Osteocyte (in vitro differentiated cells): ENCODE results near the gene ZNF12. TPM values are rescaled to one million over a fixed set of nuclear protein-coding genes. Genes with fewer than 3 reads are reported as not detected.
"Not testable (repeated sequence)": the region's sequence is repeated elsewhere in the genome, so short reads cannot be mapped to it uniquely, and the experiment has no call there.

Source experiments
- DNase-seq: peaks from one replicate; pipeline ENCODE4 v3.0.0; 2021; ENCODE audit warnings: mixed read lengths; ENCODE audit not compliant: unreplicated experiment; ENCODE audit errors: extremely low spot score
- H3K27ac Mint-ChIP-seq: one replicate; pipeline ENCODE4 v1.8.0; 2021; ENCODE audit warnings: mild to moderate bottlenecking, mixed read lengths; ENCODE audit not compliant: unreplicated experiment
- H3K27me3 Mint-ChIP-seq: one replicate; pipeline ENCODE4 v1.8.0; 2021; ENCODE audit warnings: mixed read lengths; ENCODE audit not compliant: unreplicated experiment
- H3K36me3 Mint-ChIP-seq: one replicate; pipeline ENCODE4 v1.8.0; 2021; ENCODE audit warnings: mixed read lengths; ENCODE audit not compliant: unreplicated experiment
- H3K4me1 Mint-ChIP-seq: one replicate; pipeline ENCODE4 v1.8.0; 2021; ENCODE audit warnings: mixed read lengths; ENCODE audit not compliant: unreplicated experiment
- H3K4me3 Mint-ChIP-seq: one replicate; pipeline ENCODE4 v1.8.0; 2021; ENCODE audit warnings: mild to moderate bottlenecking, moderate library complexity, mixed read lengths; ENCODE audit not compliant: unreplicated experiment
- H3K9me3 Mint-ChIP-seq: one replicate; pipeline ENCODE4 v1.8.0; 2021; ENCODE audit warnings: mixed read lengths; ENCODE audit not compliant: unreplicated experiment
- CTCF ChIP-seq: fragments of 200-600 bp; sonication (generic); IDR thresholded peaks from 2 replicates; pipeline ENCODE4 v1.5.0; 2021; ENCODE audit warnings: antibody characterized with exemption, mild to moderate bottlenecking, moderate library complexity
- total RNA-seq: library from RNA; stranded (reverse); gene quantifications from 2 replicates; pipeline ENCODE4 v1.2.1, GENCODE V29; 2021

The ZNF12 gene
- total RNA-seq, 1 donor from 2014 or later, result 25.0 TPM

- peaks cover 19% of the 10 kb centered on the region for H3K36me3 Mint-ChIP-seq
Observed at GRCh38 chr7:6729492-6730342, 23.0 kb upstream of the ZNF12 start.

GRCh38 chr7:6728893-6729491 lies 22.2 kb upstream of the ZNF12 start:
- not testable (repeated sequence) for H3K27me3 Mint-ChIP-seq, H3K9me3 Mint-ChIP-seq, DNase-seq
- Mint-ChIP-seq H3K4me1 (peaks cover 19% of the 10 kb centered on the region), H3K4me3 (peak overlapping the region; percentile 87), H3K36me3 (peaks cover 15% of the 10 kb centered on the region), H3K27ac (peak overlapping the region; percentile 92)

More at GRCh38 chr7:6729492-6730342, 23.0 kb upstream of the ZNF12 start:
- Mint-ChIP-seq H3K27ac (peak overlapping the region; percentile 92), H3K9me3 (no peaks in the 10 kb centered on the region), H3K4me1 (peaks cover 19% of the 10 kb centered on the region), H3K27me3 (peaks cover 4% of the 10 kb centered on the region), H3K4me3 (peak overlapping the region; percentile 87)
- peak; percentile 11 for TF ChIP-seq CTCF
- DNase-seq, result peak; percentile 96

GRCh38 chr7:6727663-6728062 lies 20.9 kb upstream of the ZNF12 start:
- Mint-ChIP-seq H3K36me3 (peaks cover 6% of the 10 kb centered on the region), H3K27ac (no peak overlapping the region), H3K4me1 (peaks cover 19% of the 10 kb centered on the region), H3K9me3 (no peaks in the 10 kb centered on the region), H3K4me3 (no peak overlapping the region), H3K27me3 (peaks cover 8% of the 10 kb centered on the region)
- TF ChIP-seq CTCF, result no peak
- no peak for DNase-seq

- H3K4me3 Mint-ChIP-seq, H3K9me3 Mint-ChIP-seq, H3K27me3 Mint-ChIP-seq, H3K36me3 Mint-ChIP-seq, H3K27ac Mint-ChIP-seq, DNase-seq: not testable (repeated sequence)
- peaks cover 16% of the 10 kb centered on the region for H3K4me1 Mint-ChIP-seq
Observed at GRCh38 chr7:6726341-6726740, 19.6 kb upstream of the ZNF12 start.

- H3K4me1 Mint-ChIP-seq, result peaks cover 5% of the 10 kb centered on the region
- TF ChIP-seq CTCF, result no peak
- H3K36me3 Mint-ChIP-seq, result peaks cover 2% of the 10 kb centered on the region
- H3K4me3 Mint-ChIP-seq, result no peak overlapping the region
- H3K27ac Mint-ChIP-seq, result no peak overlapping the region
- peaks cover 8% of the 10 kb centered on the region for H3K27me3 Mint-ChIP-seq
- DNase-seq, result no peak
- H3K9me3 Mint-ChIP-seq, result no peaks in the 10 kb centered on the region
Observed at GRCh38 chr7:6725003-6725402, 18.3 kb upstream of the ZNF12 start.

GRCh38 chr7:6724351-6724750 lies 17.6 kb upstream of the ZNF12 start:
- not testable (repeated sequence) for H3K9me3 Mint-ChIP-seq

More at GRCh38 chr7:6724351-6724750, 17.6 kb upstream of the ZNF12 start:
- DNase-seq, H3K36me3 Mint-ChIP-seq, H3K4me1 Mint-ChIP-seq, H3K27ac Mint-ChIP-seq, H3K27me3 Mint-ChIP-seq, H3K4me3 Mint-ChIP-seq: not testable (repeated sequence)
